HG03469 (cell line): ENCODE measurements around the gene ACER2.
"Not testable (repeated sequence)": the region's sequence is repeated elsewhere in the genome, so short reads cannot be mapped to it uniquely, and the experiment has no call there.

ENCODE experiments used
- ATAC-seq: cut with Tn5 transposase; IDR thresholded peaks from one replicate; pipeline ENCODE4 v1.9.1; 2021; ENCODE audit warnings: mild to moderate bottlenecking, moderate library complexity, moderate number of reproducible peaks; ENCODE audit not compliant: unreplicated experiment

Gene ACER2

GRCh38 chr9:19408316-19408692 is 505 bp upstream of the ACER2 start:
- no peak for ATAC-seq

DNA sequence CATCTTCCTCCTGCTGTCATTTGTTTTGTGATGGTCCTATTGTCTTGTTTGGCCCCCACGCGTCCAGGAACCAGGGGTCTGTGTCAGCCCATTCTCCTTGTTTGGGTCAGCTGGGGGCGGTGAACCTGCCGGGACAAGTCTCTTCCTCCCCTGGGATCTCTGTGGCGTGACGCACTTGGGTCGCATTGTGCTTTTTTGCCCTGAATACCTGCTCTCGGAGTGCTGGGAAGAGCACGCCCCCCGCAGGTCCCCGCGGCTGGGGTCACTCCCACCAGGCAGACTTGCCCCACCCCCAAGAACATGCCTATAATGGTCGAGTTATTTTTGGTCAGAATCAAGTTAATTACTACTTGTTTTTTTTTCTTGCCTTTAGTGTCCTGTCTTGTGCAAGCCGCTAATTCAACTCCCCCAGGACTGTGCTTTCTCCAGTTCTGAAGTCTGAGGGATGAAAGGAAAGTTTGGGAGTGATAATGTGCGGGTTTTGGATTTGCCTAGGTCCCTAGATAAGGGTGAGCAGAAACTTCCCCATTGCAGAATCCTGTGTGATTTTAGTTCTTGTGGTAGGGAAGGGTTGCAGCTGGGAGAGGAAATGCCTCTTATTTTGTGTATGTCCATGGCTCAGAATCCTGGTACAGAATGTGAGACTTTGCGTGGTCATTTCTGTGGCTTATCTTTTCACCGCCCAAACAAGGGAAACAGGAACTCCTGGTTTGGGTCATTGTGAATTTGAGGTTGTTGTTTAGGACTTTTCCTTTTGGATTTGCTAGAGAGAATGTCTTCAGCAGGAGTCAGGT is 789 bp downstream of the ACER2 start:
- ATAC-seq, result no peak

DNA sequence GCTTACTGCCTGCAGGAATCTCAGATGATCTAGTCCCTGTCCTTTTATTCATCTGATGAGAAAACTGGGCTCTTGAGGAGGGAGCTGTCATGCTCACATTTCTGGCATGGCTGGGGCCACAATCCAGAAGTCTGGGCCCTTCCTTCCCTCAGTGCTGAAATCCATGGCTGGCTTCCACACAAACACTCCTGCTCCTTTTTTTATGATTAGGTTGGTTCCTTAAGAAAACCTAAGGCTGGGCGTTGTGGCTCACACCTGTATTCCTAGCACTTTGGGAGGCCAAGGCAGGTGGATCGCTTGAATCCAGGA is 1.3 kb downstream of the ACER2 start:
- no peak for ATAC-seq

DNA sequence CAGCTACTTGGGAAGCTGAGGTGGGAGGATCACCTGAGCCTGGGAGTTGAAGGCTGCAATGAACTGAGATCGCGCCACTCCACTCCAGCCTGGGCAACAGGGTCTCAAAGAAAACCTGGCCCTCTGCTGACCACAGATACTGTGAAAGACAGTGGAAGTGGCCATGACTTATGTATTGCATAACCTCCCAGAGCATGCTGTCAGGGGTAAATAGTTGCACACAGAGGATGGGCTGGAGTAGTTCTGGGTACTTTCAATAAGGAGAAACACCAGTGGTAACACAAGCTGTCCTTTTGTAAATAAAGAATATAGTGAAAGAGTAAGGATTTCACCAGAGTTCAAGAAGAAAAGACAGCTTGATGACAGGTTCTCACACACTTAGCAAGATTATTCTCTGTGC is 1.8 kb downstream of the ACER2 start:
- no peak for ATAC-seq

GRCh38 chr9:19411316-19411715 is 2.5 kb downstream of the ACER2 start:
- ATAC-seq, result no peak

DNA sequence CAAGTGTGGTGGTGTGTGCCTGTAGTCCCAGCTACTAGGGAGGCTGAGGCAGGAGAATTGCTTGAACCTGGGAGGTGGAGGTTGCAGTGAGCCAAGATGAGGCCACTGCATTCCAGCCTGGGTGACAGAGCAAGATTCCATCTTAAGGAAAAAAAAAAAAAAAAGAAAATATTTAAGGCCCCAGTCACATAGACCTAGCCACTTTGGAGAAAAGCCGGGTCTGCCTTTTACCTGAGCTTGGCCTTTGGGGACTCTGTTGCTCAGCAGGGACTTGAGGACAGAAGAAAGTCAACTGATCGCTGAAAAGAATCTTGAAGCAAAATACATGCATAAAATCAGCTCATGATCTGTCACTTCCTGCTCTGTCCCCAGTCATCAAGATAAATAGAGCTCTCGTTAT is 4.6 kb downstream of the ACER2 start:
- ATAC-seq, result not testable (repeated sequence)

GRCh38 chr9:19416143-19416542 is 7.3 kb downstream of the ACER2 start:
- no peak for ATAC-seq

GRCh38 chr9:19420877-19421276 is 12.1 kb downstream of the ACER2 start:
- ATAC-seq, result no peak

DNA sequence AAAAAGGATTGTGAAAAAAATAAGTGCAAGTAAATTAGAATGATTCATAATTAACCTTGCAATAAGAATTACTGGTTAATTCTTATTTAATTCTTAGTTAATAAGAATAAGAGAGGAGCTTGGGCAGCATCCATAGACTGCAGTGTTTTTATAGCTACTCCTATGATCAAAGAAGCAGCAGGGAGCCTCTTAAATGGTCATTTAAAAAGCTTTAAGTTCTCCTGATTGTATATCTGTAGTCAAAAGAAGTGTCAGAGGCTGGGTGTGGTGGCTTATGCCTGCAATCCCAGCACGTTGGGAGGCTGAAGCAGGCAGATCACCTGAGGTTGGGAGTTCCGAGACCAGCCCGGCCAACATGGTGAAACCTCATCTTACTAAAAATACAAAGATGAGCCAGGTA is 14.4 kb downstream of the ACER2 start:
- ATAC-seq, result no peak

DNA sequence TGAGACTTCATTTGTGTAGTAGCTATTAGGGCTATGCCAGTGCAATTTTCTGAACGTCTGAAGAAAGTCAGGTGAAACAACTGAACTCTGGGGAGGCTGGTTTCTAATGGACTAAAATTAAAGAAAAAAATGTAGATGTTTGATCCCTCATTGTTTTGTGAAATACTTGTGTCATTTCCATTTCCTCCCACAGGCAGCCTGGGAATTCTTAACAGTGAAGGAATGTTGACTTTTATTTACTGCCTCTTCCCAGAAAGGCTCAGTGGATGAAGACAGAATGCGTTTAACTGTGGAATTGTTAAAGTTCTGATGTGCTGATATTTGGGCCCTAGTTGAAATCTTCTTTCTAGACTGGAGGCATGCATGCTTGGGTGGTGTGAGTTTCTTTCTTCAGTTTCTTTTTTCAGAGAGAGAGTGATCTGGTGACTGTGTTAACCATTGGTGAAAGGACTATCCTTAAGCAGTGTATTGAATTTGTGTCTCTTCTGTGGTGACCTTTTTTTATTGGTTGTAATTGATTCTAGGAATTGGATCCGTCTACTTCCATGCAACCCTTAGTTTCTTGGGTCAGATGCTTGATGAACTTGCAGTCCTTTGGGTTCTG is 15.5 kb downstream of the ACER2 start:
- ATAC-seq, result peak; percentile 67

DNA sequence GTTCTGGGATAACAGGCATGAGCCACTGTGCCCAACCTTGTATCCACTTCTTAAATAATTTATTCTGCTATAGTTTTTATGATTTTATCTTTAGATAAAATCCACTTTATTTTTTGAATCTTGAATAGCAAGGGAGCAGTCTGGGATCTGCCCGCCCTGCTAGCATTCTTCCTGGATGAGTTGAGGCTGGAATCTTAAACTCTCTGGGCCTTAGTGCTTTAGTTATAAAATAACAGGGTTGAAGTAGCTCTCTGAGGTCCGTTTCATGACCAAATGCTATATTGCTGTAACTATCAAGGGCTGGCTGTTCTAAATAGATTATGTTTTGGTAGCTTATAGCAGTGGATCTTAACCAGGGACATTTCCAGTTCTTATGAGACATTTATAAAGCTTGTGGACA is 20.8 kb downstream of the ACER2 start:
- no peak for ATAC-seq

GRCh38 chr9:19430201-19430760 is 21.5 kb downstream of the ACER2 start:
- no peak for ATAC-seq

- ATAC-seq, result no peak
Measured at GRCh38 chr9:19431361-19432171, 22.8 kb downstream of the ACER2 start.

DNA sequence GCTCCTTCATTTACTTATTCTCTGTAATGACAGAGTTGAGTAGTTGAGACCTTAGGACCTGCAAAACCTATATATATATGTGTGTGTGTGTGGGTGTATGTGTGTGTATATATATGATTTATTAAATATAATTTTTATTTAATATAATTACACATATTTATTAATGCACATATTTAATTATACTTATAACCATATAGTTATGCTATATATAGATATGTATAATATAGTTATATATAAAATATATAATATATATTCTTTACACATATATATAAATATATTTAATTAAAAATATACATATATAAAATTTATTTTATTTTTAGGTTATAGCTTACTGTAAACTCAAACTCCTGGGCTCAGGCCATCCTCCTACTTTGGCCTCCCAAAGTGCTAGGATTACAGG is 23.7 kb downstream of the ACER2 start:
- no peak for ATAC-seq

DNA sequence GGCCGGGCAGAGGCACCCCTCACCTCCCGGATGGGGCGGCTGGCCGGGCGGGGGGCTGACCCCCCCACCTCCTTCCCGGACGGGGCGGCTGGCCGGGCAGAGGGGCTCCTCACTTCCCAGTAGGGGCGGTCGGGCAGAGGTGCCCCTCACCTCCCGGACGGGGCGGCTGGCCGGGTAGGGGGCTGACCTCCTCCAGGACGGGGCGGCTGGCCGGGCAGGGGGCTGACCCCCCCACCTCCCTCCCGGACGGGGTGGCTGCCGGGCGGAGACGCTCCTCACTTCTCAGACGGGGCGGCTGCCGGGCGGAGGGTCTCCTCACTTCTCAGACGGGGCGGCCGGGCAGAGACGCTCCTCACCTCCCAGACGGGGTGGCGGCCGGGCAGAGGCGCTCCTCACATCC is 24.9 kb downstream of the ACER2 start:
- not testable (repeated sequence) for ATAC-seq

- no peak for ATAC-seq
Measured at GRCh38 chr9:19440376-19440775, 31.6 kb downstream of the ACER2 start.

GRCh38 chr9:19440823-19441580 is 32.2 kb downstream of the ACER2 start:
- ATAC-seq, result no peak

GRCh38 chr9:19441730-19442129 is 32.9 kb downstream of the ACER2 start:
- ATAC-seq, result peak; percentile 80

DNA sequence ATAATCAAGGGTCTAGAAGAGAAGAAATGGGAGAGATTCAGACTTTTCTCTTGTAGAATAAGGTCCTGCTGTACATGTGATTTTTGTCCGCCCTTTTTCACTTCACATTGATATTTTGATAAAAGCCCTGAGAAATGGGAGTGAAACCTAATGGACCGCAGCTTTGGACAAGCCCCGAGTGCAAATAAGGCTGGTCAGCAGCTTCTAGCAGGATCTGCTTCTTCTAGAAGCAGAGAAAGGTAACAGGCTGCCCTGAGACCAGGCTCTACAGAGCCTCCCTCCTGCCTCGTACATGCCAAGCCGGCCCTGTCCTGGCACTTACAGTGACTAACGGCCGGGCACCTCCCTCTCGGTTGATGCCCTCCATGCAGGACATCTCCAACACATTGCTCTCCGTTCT is 33.4 kb downstream of the ACER2 start:
- no peak for ATAC-seq

DNA sequence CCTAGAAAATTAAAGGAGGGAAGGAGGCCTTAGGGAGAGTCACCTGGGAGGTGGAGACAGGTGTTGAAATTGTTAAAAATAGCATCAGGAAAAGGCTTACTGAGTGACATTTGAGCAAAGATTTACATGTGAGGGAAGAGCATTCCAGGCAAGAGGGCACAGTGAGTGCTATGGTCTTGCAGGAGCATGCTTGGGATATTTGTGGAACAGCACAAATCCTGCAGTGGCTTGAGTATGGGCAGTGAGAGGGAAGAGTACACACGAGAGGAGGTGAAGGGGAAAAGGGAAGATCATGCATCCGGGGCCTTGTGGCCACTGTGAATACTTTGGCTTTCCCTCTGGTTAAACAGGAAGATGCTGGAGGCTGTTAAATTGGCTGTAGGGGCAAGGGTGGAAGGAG is 36.6 kb downstream of the ACER2 start:
- no peak for ATAC-seq

DNA sequence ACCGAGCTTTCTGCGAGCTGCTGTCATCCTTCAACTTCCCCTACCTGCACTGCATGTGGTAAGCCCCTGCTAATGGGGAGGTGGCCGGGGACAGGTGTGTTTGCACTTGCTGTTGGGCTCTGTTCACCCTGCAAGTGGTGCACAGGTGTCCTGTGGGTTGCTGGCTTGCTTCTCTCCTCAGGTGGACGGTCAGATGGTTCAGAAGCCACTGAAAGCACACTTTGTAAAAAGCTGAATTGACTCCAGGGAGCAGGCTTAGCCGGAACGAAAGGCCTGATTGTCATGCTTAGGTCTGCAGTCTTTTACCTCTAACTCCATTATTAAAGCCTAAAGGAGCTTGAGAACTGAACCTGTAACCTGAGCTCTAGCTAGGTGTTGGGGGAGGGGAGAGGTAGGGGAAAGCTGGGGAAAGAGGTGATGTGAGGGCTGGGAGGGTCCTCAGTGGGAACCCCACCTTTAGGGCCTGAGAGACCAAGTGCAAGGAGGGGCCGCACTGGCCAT is 37.6 kb downstream of the ACER2 start:
- ATAC-seq, result no peak
